ENCODE measurements around the gene PPP1R37. TPM values are rescaled to one million over a fixed set of nuclear protein-coding genes. Genes with fewer than 3 reads are reported as not detected.

PPP1R37 gene
- total RNA-seq, 4 donors from 2014 or later = 17.2 to 32.4 (median 17.8) TPM

DNA sequence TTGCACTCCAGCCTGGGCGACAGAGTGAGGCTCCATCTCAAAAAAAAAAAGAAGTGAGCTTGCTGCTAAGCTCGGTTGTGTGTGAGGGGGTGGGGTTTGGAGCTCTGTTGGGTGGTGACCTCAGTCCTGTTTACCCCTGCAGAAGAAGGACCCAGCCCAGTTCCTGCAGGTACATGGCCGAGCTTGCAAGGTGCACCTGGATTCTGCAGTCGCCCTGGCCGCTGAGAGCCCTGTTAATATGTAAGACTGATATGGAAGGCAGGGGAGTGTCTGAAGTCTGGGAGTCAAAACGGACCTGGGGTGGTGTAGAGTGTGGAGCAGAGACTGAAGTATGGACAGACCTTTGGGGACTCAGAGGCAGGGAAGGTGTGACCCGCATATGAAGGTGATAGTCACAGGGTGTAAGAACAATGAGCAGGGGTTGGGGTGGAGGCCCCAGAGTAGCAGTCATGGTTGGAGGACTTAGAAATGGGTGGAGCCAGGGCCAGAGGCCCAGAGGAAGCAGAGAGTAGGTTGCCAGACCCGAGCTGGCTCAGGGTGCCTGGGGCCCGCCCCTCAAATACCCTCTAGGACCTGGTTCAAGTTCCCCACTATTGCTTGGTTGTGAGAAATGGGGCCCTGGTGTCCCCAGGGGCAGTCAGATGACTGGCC is 40.9 kb upstream of the PPP1R37 start:
- TF ChIP-seq, protein P1, sequence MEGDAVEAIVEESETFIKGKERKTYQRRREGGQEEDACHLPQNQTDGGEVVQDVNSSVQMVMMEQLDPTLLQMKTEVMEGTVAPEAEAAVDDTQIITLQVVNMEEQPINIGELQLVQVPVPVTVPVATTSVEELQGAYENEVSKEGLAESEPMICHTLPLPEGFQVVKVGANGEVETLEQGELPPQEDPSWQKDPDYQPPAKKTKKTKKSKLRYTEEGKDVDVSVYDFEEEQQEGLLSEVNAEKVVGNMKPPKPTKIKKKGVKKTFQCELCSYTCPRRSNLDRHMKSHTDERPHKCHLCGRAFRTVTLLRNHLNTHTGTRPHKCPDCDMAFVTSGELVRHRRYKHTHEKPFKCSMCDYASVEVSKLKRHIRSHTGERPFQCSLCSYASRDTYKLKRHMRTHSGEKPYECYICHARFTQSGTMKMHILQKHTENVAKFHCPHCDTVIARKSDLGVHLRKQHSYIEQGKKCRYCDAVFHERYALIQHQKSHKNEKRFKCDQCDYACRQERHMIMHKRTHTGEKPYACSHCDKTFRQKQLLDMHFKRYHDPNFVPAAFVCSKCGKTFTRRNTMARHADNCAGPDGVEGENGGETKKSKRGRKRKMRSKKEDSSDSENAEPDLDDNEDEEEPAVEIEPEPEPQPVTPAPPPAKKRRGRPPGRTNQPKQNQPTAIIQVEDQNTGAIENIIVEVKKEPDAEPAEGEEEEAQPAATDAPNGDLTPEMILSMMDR (IDR thresholded peaks at IDR 0.05; ENCODE audit: low read depth) = no peak

DNA sequence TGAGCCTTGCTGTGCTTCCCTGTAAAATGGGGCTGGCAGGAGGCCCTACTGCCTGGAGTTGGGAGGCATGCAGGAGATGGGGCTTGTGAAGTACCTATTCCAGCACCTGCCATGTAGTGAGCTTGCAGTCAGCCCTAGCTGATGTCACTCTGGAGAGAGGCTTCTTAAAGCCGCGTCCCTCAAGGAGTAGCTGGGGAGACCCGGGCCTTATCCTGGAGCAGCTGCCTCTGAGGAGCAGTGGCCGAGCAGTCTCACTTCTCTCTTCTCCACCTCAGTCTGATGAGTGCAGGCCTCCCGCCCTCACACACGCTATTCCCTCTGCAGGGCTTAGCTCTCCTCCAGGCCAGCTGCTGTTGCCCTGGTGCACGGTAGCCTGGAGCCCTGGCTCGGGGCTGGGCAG is 36.1 kb upstream of the PPP1R37 start:
- TF ChIP-seq, protein P1 (IDR thresholded peaks at IDR 0.05; ENCODE audit: low read depth) = no peak

DNA sequence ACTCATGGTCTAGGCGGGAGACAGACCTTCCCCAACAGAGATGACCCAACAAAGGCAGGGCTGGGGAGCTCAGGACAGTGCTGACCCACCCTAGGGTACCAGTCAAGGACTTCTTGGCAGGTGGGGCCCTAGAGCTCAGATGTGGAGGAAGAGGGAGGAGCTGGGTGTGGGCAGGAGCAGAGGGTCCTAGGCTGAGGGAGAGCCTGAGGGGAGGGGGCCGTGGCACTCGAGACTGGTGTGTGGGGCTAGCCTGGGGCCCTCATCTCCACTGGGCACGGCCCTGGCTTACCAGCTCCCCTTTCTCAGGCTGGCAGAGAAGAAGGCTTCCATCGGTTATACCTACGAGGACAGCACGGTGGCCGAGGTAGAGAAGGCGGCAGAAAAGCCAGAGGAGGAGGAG is 35.5 kb upstream of the PPP1R37 start:
- TF ChIP-seq, protein P1 (IDR thresholded peaks at IDR 0.05; ENCODE audit: low read depth) = no peak

DNA sequence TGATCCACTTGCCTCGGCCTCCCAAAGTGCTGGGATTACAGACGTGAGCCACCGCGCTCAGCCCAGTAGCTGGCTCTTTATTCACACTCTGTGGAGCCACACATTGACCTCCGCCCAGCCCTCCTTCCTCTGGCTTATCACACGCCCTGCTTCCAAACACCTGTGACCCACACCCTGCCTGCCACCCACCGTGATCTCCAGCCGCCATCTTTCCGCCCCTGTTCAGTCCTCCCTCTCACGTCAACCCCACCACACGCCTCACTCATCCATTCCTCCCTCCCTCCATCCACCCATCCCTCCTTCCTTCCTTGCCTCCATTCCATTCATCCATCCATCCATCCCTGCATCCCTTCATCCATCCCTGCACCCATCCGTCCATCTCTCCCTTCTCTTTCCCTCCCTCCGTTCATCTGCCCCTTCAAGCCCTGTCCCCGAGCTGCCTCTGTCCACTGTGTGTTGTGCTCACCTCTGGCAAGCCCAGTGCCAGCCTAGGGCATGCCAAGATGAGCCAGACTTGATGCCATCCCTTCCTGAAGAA is 34.3 kb upstream of the PPP1R37 start:
- TF ChIP-seq, protein P1 (IDR thresholded peaks at IDR 0.05; ENCODE audit: low read depth) = no peak

DNA sequence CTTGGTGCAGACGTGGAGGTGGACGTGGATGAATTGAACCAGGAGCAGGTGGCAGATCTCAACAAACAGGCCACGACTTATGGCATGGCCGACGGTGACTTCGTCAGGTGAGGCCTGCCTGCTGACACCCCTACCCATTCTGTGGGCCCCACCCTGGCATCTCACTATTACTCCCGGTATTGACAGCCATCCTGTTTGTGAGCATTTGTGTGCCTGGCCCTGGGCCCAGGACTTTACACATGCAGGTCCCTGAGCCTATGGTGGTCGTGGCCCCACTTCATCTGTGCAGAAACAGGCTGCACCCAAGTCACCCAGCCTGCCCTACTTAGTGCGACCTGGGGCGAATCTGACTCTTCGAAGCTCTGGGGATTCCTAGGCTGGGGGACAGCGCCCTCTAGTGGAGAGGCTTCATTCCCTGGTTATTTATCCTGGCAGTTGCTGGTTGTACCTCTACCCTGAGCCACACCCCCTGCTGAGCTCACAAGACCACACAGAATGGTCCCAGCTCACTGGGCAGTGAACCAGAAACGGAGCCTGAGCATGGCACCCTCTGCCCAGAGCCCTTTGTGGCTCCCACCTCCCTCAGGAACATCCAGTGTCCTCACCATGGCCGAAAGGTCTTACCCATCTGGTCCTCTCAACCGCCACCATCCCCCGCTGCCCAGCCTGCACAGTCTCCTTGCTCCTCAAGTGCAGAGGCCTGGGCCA is 33.6 kb upstream of the PPP1R37 start:
- TF ChIP-seq, protein P1 (IDR thresholded peaks at IDR 0.05; ENCODE audit: low read depth) = no peak

DNA sequence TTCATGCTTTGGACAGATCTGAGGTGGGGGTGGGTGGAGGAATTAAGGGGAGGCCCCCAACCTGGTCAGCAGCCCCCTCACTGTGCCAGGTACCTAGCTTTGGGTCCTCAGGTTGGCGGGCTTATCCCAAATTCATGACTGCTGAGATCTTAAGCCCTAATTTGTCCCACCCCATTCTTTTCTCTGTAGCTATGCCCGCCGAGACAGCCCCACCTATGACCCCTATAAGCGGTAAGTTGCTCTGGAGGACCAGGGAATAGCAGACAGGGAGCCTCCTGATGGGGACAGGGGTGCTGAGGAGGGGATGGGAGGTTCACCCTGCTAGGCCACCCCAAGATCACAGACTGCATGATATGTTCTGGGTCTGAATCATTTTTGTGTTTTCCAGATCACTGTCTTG is 31.0 kb upstream of the PPP1R37 start:
- TF ChIP-seq, protein P1 (IDR thresholded peaks at IDR 0.05; ENCODE audit: low read depth) = no peak

Measured in subcutaneous adipose tissue (tissue), 4 donors.